ENCODE data around the gene HOXD4. TPM values are rescaled to one million over a fixed set of nuclear protein-coding genes. Genes with fewer than 3 reads are reported as not detected.

The HOXD4 gene
- total RNA-seq, 4 donors from 2014 or later: 2.2 to 25.5 (median 15.3) TPM

- intact Hi-C loops (cut with DNase I; ENCODE audit: low total_unique reads): no loop called here
- no peak for DNase-seq
- Histone ChIP-seq H3K27ac (peak overlapping the region in 3 of 4 donors; percentile 84 to 88 (median 87)), H3K4me3 (peak overlapping the region in 3 of 4 donors; percentile 55 to 72 (median 55)), H3K27me3 (peaks cover 96% of the 10 kb centered on the region), H3K9me3 (no peaks in the 10 kb centered on the region), H3K36me3 (no peaks in the 10 kb centered on the region), H3K4me1 (peaks cover 7 to 41% (median 27%) of the 10 kb centered on the region in 4 donors)
- in situ Hi-C loops (cut with MboI; ENCODE audit: low pct_ligation_motif_present in 1 of 4, low pct_unique_long_range_greater_than_20kb in 1 of 4, low sequenced_read_pairs in 3 of 4): loop anchor here (10.0 to 25.0 kb wide), 5 partner anchors 330 to 1030 kb away; no protein-coding TSS in a partner anchor
- WGBS, 2 donors (ENCODE audit: low coverage in 1 of 2): 38 to 50% methylated on average over 9 to 34 of the region's 34 CpGs
- TF ChIP-seq, protein P1, sequence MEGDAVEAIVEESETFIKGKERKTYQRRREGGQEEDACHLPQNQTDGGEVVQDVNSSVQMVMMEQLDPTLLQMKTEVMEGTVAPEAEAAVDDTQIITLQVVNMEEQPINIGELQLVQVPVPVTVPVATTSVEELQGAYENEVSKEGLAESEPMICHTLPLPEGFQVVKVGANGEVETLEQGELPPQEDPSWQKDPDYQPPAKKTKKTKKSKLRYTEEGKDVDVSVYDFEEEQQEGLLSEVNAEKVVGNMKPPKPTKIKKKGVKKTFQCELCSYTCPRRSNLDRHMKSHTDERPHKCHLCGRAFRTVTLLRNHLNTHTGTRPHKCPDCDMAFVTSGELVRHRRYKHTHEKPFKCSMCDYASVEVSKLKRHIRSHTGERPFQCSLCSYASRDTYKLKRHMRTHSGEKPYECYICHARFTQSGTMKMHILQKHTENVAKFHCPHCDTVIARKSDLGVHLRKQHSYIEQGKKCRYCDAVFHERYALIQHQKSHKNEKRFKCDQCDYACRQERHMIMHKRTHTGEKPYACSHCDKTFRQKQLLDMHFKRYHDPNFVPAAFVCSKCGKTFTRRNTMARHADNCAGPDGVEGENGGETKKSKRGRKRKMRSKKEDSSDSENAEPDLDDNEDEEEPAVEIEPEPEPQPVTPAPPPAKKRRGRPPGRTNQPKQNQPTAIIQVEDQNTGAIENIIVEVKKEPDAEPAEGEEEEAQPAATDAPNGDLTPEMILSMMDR (IDR thresholded peaks at IDR 0.05): no peak
- TF ChIP-seq POLR2A (IDR thresholded peaks at IDR 0.05) (no peak), EP300 (IDR thresholded peaks at IDR 0.05; ENCODE audit: low read depth) (no peak), POLR2AphosphoS5 (IDR thresholded peaks at IDR 0.05) (no peak)
Observed at GRCh38 chr2:176124110-176124946, 27.0 kb upstream of the HOXD4 start.

GRCh38 chr2:176124947-176125771, 26.2 kb upstream of the HOXD4 start:
- peaks cover 7 to 43% (median 28%) of the 10 kb centered on the region in 4 donors for H3K4me1 ChIP-seq
- in situ Hi-C loops (cut with MboI; ENCODE audit: low pct_ligation_motif_present in 1 of 4, low pct_unique_long_range_greater_than_20kb in 1 of 4, low sequenced_read_pairs in 3 of 4): loop anchor here (5.0 to 25.0 kb wide), 7 partner anchors 330 to 1030 kb away; no protein-coding TSS in a partner anchor
- intact Hi-C loops (cut with DNase I; ENCODE audit: low total_unique reads): loop anchor here (5.0 kb wide), 1 partner anchor 512 kb away; no protein-coding TSS in a partner anchor

DNA sequence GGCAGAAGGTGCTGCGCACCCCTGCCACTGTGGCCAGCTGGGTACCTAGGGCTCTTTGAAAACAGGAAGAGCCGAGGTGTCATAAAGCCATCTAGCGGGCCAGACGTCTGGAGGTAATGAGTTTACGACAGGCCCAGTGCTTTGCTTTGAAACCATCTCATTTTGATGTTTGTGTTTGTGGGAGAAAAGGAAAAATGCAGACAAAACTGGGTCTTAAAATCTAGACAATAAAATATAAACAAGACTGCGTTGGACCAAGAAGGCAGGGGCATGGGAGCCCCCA, 25.6 kb upstream of the HOXD4 start:
- Histone ChIP-seq H3K9me3 (no peaks in the 10 kb centered on the region), H3K4me3 (no peak overlapping the region), H3K27me3 (peaks cover 94% of the 10 kb centered on the region), H3K36me3 (no peaks in the 10 kb centered on the region), H3K27ac (peak overlapping the region in 2 of 4 donors; percentile 1 to 6), H3K4me1 (peaks cover 7 to 46% (median 28%) of the 10 kb centered on the region in 4 donors)
- WGBS, 2 donors (ENCODE audit: low coverage in 1 of 2): 32 to 74% methylated on average over 4 to 6 of the region's 6 CpGs
- in situ Hi-C loops (cut with MboI; ENCODE audit: low pct_ligation_motif_present in 1 of 4, low pct_unique_long_range_greater_than_20kb in 1 of 4, low sequenced_read_pairs in 3 of 4) (loop anchor here (5.0 to 25.0 kb wide), 6 partner anchors 329 to 1029 kb away; no protein-coding TSS in a partner anchor), intact Hi-C loops (cut with DNase I; ENCODE audit: low total_unique reads) (loop anchor here (5.0 kb wide), 1 partner anchor 512 kb away; no protein-coding TSS in a partner anchor)
- DNase-seq: no peak
- TF ChIP-seq, protein P1 (IDR thresholded peaks at IDR 0.05): no peak
- TF ChIP-seq POLR2A (IDR thresholded peaks at IDR 0.05) (no peak), EP300 (IDR thresholded peaks at IDR 0.05; ENCODE audit: low read depth) (no peak), POLR2AphosphoS5 (IDR thresholded peaks at IDR 0.05) (no peak)

More at GRCh38 chr2:176124947-176125771, 26.2 kb upstream of the HOXD4 start:
- peak overlapping the region in 2 of 4 donors; percentile 84 to 88 for H3K27ac ChIP-seq
- TF ChIP-seq, protein P1 (IDR thresholded peaks at IDR 0.05): no peak
- no peak for TF ChIP-seq EP300 (IDR thresholded peaks at IDR 0.05; ENCODE audit: low read depth)
- TF ChIP-seq POLR2A (IDR thresholded peaks at IDR 0.05): no peak
- no peak for TF ChIP-seq POLR2AphosphoS5 (IDR thresholded peaks at IDR 0.05)
- WGBS, 2 donors (ENCODE audit: low coverage in 1 of 2): 30 to 75% methylated on average over 4 to 9 of the region's 9 CpGs
- no peak overlapping the region for H3K4me3 ChIP-seq
- H3K27me3 ChIP-seq: peaks cover 94% of the 10 kb centered on the region
- H3K36me3 ChIP-seq: no peaks in the 10 kb centered on the region
- no peak for DNase-seq
- no peaks in the 10 kb centered on the region for H3K9me3 ChIP-seq

All from transverse colon (tissue), 4 donors.